Lung (tissue), 12 donors: Measurements from ENCODE around the gene KLK10. TPM values are rescaled to one million over a fixed set of nuclear protein-coding genes. Genes with fewer than 3 reads are reported as not detected.

Experiments
- ATAC-seq: fragments of 200-7000 bp; cut with Tn5 transposase; one replicate; pipeline ENCODE4 v1.9.1; 2020; ENCODE audit warnings: moderate number of reproducible peaks; ENCODE audit not compliant: insufficient read depth, low FRiP score
- DNase-seq, 3 donors: peaks; one replicate each; pipeline ENCODE4 v3.0.0-alpha.2; 2013 to 2017
- H3K27ac ChIP-seq, 2 donors: one replicate each; pipeline ENCODE4 v1.5.1; 2013; ENCODE audit warnings: mild to moderate bottlenecking in 2 of 2, moderate library complexity in 2 of 2, control low read depth in 1 of 2, inconsistent platforms in 1 of 2, low read depth in 1 of 2, low read length in 1 of 2
- H3K27me3 ChIP-seq, 3 donors: one replicate each; pipeline ENCODE4 v1.5.1; 2013; ENCODE audit warnings: low read length in 2 of 3; ENCODE audit not compliant: control insufficient read depth in 3 of 3, insufficient read depth in 3 of 3
- H3K36me3 ChIP-seq, 4 donors: one replicate each; pipeline ENCODE4 v1.5.1; 2013; ENCODE audit warnings: low read length in 4 of 4, mild to moderate bottlenecking in 1 of 4, moderate library complexity in 1 of 4; ENCODE audit not compliant: control insufficient read depth in 4 of 4, insufficient read depth in 4 of 4
- H3K4me1 ChIP-seq, 5 donors: one replicate each; pipeline ENCODE4 v1.5.1; 2013; ENCODE audit warnings: low read length in 5 of 5, mild to moderate bottlenecking in 2 of 5, moderate library complexity in 1 of 5; ENCODE audit not compliant: control insufficient read depth in 5 of 5, insufficient read depth in 5 of 5
- H3K4me3 ChIP-seq: one replicate; pipeline ENCODE4 v1.5.1; 2013; ENCODE audit warnings: mild to moderate bottlenecking, control low read depth, moderate library complexity
- H3K9ac ChIP-seq, 2 donors: one replicate each; pipeline ENCODE4 v1.5.1; 2013; ENCODE audit warnings: low read length in 2 of 2, control low read depth in 1 of 2; ENCODE audit not compliant: insufficient read depth in 1 of 2
- H3K9me3 ChIP-seq, 4 donors: one replicate each; pipeline ENCODE4 v1.5.1; 2013; ENCODE audit warnings: low read length in 3 of 4, mild to moderate bottlenecking in 1 of 4, moderate library complexity in 1 of 4; ENCODE audit not compliant: control insufficient read depth in 4 of 4, insufficient read depth in 3 of 4
- CTCF ChIP-seq: IDR thresholded peaks from 2 replicates; pipeline ENCODE4 v1.5.1; 2012; ENCODE audit warnings: mild to moderate bottlenecking; ENCODE audit errors: control extremely low read depth, extremely low read depth
- WGBS, 2 donors: extraction: QIAGEN DNeasy Blood & Tissue Kit; methylation state at CpG; one replicate each; pipeline ENCODE4 v1.1.7; 2013; 5-methylcytosine and 5-hydroxymethylcytosine counted together
- polyA plus RNA-seq, 2 donors: library from polyadenylated mRNA; stranded (reverse); fragments of 200-250 nt; gene quantifications; one replicate each; pipeline ENCODE4 v1.2.1, GENCODE V29; 2013
- total RNA-seq, 2 donors: library from RNA; depleted of rRNA in 1 of 2; stranded (reverse); fragments of >200 nt in 1 of 2; gene quantifications; one replicate each; pipeline ENCODE4 v1.2.1, GENCODE V29; 2014 to 2021
- donor health status: control.
- donor health status: control.
- donor health status: Bipolar disorder and iron deficiency.
- donor health status: healthy.
- donor health status: DM: yes; HTN: yes; CAD: no.

KLK10 gene
- total and polyA plus RNA-seq, 4 donors = 9.8 to 34.2 (median 19.9) TPM

DNA sequence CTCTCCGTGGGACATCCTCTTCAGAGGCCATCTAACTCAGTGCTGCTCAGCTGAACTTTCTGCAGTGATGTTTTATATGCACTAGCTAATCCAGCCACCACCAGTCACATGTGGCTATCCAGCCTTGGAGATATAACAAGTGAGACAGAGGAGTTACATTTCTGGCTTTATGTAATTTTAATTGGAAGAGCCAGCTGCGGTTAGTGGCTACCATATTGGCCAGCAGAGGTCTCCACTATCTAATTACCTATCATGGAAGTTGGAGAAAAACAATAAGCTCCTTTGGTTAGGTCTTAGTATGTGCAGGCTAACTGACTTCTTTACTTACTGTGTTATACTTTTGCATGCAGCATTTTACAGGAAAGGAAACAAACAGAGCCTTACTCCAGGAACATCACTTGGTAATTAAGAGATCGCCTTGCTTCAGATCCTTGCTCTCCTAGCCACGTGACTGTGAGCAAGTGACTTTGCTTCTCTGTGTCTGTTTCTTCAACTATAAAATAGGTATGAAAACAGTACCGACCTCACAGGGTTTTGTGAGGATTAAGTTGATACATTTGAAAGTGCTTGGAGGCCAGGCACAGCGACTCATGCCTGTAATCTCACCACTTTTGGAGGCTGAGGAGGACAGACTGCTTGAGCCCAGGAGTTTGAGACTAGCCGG lies 1.6 kb upstream of the KLK10 start:
- Histone ChIP-seq H3K9ac (no peak overlapping the region), H3K4me3 (no peak overlapping the region), H3K36me3 (no peaks in the 10 kb centered on the region), H3K4me1 (peaks cover 0 to 10% (median 0%) of the 10 kb centered on the region in 5 donors), H3K27ac (no peak overlapping the region), H3K9me3 (peaks cover 0 to 6% (median 0%) of the 10 kb centered on the region in 4 donors), H3K27me3 (peaks cover 2 to 40% (median 25%) of the 10 kb centered on the region in 3 donors)
- TF ChIP-seq CTCF = peak; percentile 25
- ATAC-seq (no peak), DNase-seq (peak; percentile 43 to 71 (median 68))
- 34% methylated on average over 7 of the region's 7 CpGs for WGBS, 2 donors

DNA sequence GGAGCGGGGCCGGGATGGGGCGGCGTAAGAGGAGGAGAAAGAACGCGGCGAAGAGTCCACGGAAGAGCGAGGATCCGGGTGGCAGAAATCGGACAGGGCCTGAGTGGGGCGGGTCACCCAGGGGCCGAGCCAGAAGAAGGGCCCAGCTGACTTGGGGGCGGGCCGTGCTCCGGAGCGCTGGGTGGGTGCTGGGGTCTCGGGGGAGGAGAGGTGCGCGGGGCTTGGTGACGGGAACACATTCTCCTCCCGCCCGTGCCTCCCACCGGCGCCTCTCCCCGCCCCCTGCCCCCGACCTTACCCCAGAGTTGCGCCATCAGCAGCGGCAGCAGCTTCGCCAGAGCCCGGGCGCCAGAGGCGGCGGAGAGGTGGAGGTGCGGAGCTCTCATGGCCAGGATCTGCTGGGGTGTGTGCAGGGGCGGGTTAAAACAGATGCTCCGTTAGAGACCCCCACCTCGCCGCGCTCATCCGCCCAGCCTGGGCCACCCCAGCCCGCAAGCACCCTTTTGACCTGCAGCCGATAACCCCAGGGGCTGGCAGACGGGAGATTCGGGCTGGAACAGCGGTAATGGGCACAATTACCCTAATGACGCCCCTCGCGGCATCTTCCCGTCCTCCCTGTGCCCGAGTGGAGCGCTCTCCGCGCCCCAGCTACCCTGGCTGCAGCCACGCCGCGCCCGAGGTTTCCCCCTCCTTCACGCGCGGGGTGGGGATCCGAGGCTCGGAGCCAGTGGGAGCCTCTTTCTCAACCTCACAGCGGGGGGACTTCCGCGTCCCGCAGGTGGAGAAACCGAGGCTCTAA lies 565 bp downstream of the KLK10 start:
- DNase-seq = peak; percentile 11 to 44 (median 11)
- Histone ChIP-seq H3K4me3 (no peak overlapping the region), H3K27me3 (peaks cover 2 to 41% (median 36%) of the 10 kb centered on the region in 3 donors), H3K27ac (no peak overlapping the region), H3K9ac (no peak overlapping the region), H3K9me3 (peaks cover 0 to 6% (median 0%) of the 10 kb centered on the region in 4 donors), H3K4me1 (peaks cover 0 to 10% (median 0%) of the 10 kb centered on the region in 5 donors), H3K36me3 (no peaks in the 10 kb centered on the region)
- WGBS, 2 donors = 1 to 3% methylated on average over 64 to 68 of the region's 68 CpGs
- no peak for TF ChIP-seq CTCF
- peak; percentile 49 for ATAC-seq

- peak; percentile 37 to 48 (median 43) for DNase-seq
- peaks cover 0 to 10% (median 0%) of the 10 kb centered on the region in 5 donors for H3K4me1 ChIP-seq
- WGBS, 2 donors = 2% methylated on average over 67 to 68 of the region's 68 CpGs
- no peaks in the 10 kb centered on the region for H3K36me3 ChIP-seq
- no peak for TF ChIP-seq CTCF
- peak; percentile 38 for ATAC-seq
- H3K9ac ChIP-seq = no peak overlapping the region
- H3K4me3 ChIP-seq = no peak overlapping the region
- peaks cover 2 to 53% (median 36%) of the 10 kb centered on the region in 3 donors for H3K27me3 ChIP-seq
- no peak overlapping the region for H3K27ac ChIP-seq
- H3K9me3 ChIP-seq = peaks cover 0 to 3% (median 0%) of the 10 kb centered on the region in 4 donors
Observed at GRCh38 chr19:51016798-51017683, 2.5 kb downstream of the KLK10 start.
